GM12878 (cell line): ENCODE measurements around the gene FAM216A. TPM values are rescaled to one million over a fixed set of nuclear protein-coding genes. Genes with fewer than 3 reads are reported as not detected.

ENCODE experiments used
- ATF7 ChIP-seq: fragments of 450-650 bp; IDR thresholded peaks from 2 replicates; pipeline ENCODE4 v1.6.1; 2016; ENCODE audit warnings: low read depth, mild to moderate bottlenecking
- BRCA1 ChIP-seq: IDR thresholded peaks from 2 replicates; pipeline ENCODE4 v1.6.1; 2011; ENCODE audit warnings: low read depth, low read length, improper control_type of control experiment
- FOXM1 ChIP-seq: IDR thresholded peaks from 2 replicates; pipeline ENCODE4 v1.6.1; 2012; ENCODE audit warnings: low read depth, mild to moderate bottlenecking, inconsistent platforms, low read length, moderate library complexity
- GATAD2B ChIP-seq: fragments of 450-650 bp; conservative IDR thresholded peaks from 2 replicates; pipeline ENCODE4 v1.6.1; 2017; ENCODE audit warnings: low read depth, mild to moderate bottlenecking, moderate library complexity
- HCFC1 ChIP-seq: fragments of 150-350 bp; IDR thresholded peaks from 2 replicates; pipeline ENCODE4 v1.6.1; 2014; ENCODE audit warnings: low read length
- HSF1 ChIP-seq: fragments of 150-350 bp; IDR thresholded peaks from 2 replicates; pipeline ENCODE4 v1.6.1; 2014; ENCODE audit warnings: mild to moderate bottlenecking, low read depth, low read length
- IKZF1 ChIP-seq: fragments of 450-650 bp; conservative IDR thresholded peaks from 2 replicates; pipeline ENCODE4 v1.6.1; 2017; ENCODE audit warnings: antibody characterized with exemption, mild to moderate bottlenecking
- IRF3 ChIP-seq: fragments of 450-650 bp; IDR thresholded peaks from 2 replicates; pipeline ENCODE4 v1.6.1; 2014; ENCODE audit warnings: mild to moderate bottlenecking
- NFYB ChIP-seq: IDR thresholded peaks from 2 replicates; pipeline ENCODE4 v1.6.1; 2011; ENCODE audit warnings: low read depth, mild to moderate bottlenecking, low read length, improper control_type of control experiment, moderate library complexity; ENCODE audit not compliant: insufficient read depth
- POLR2AphosphoS2 ChIP-seq: IDR thresholded peaks from 2 replicates; pipeline ENCODE4 v1.6.1; 2011; ENCODE audit warnings: low read depth, mild to moderate bottlenecking, low read length, improper control_type of control experiment, moderate library complexity
- POU2F2 ChIP-seq: IDR thresholded peaks from 3 replicates; pipeline ENCODE4 v1.6.1; 2011; ENCODE audit warnings: low read depth, mild to moderate bottlenecking, low read length, borderline replicate concordance
- SMC3 ChIP-seq: IDR thresholded peaks from 2 replicates; pipeline ENCODE4 v1.6.1; 2011; ENCODE audit warnings: low read length, improper control_type of control experiment, borderline replicate concordance
- YBX1 ChIP-seq: fragments of 450-650 bp; IDR thresholded peaks from 2 replicates; pipeline ENCODE4 v1.6.1; 2016; ENCODE audit warnings: antibody characterized with exemption
- ZZZ3 ChIP-seq: IDR thresholded peaks from 2 replicates; pipeline ENCODE4 v1.6.1; 2011; ENCODE audit warnings: low read depth; ENCODE audit not compliant: control insufficient read depth, insufficient read length
- polyA plus RNA-seq, 11 experiments: library from polyadenylated mRNA; depleted of rRNA in 4 of 11; unstranded in 6 of 11; stranded (reverse) in 5 of 11; fragments of >200 nt; fragmentation: Nextera tagmentation in 4 of 11; fragmentation: Illumina TruSeq in 1 of 11; extraction: Ambion mirVana in 4 of 11; extraction: Trizol in 1 of 11; gene quantifications; 1 replicate in 1 of 11; 2 replicates in 10 of 11; pipeline versions ENCODE4 v1.2.1 to v1.2.3, GENCODE V29; 2011 to 2016; ENCODE audit warnings: inconsistent platforms in 2 of 11, missing spikeins in 2 of 11, low read depth in 1 of 11
- total RNA-seq, 4 experiments: library from RNA; depleted of rRNA in 3 of 4; stranded (reverse); fragments of >200 nt in 3 of 4; fragmentation: Illumina TruSeq in 1 of 4; extraction: Trizol in 1 of 4; gene quantifications; 2 replicates each; pipeline versions ENCODE4 v1.2.1 to v1.2.3, GENCODE V29; 2013 to 2021
- TF ChIP-seq, protein P1 (sequence below): IDR thresholded peaks from 2 replicates; pipeline ENCODE4 v1.6.1; 2012; ENCODE audit warnings: low read depth, low read length, improper control_type of control experiment

FAM216A gene
- total and polyA plus RNA-seq, 10 of the 15 experiments (the other 5 are each of a cell fraction or from before 2014, with no cell fraction given), result 15.0 to 48.3 (median 35.0) TPM

- TF ChIP-seq NFYB (peak; percentile 92), YBX1 (no peak), IKZF1 (peak; percentile 84), HSF1 (no peak), ZZZ3 (no peak), ATF7 (peak; percentile 52), HCFC1 (peak; percentile 64; the same call in 1 of the 2 replicates), FOXM1 (0 out of 2 replicates have a peak, but pooled peaks have one; percentile 55), POLR2AphosphoS2 (peak; percentile 77; the same call in 1 of the 2 replicates), IRF3 (0 out of 2 replicates have a peak, but pooled peaks have one; percentile 11), GATAD2B (peak; percentile 52; the same call in 1 of the 2 replicates), SMC3 (peak; percentile 3; the same call in 1 of the 2 replicates), BRCA1 (no peak), POU2F2 (peak; percentile 81; the same call in 1 of the 3 replicates)
- TF ChIP-seq, protein P1, sequence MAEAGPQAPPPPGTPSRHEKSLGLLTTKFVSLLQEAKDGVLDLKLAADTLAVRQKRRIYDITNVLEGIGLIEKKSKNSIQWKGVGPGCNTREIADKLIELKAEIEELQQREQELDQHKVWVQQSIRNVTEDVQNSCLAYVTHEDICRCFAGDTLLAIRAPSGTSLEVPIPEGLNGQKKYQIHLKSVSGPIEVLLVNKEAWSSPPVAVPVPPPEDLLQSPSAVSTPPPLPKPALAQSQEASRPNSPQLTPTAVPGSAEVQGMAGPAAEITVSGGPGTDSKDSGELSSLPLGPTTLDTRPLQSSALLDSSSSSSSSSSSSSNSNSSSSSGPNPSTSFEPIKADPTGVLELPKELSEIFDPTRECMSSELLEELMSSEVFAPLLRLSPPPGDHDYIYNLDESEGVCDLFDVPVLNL, result peak; percentile 95
- TF ChIP-seq, all 136 proteins: peak for 64
Observed at GRCh38 chr12:110501752-110502738, 33.4 kb downstream of the FAM216A start, which contains the start of the genes RAD9B and VPS29 (continued).
